ENCODE data around the gene ANXA4.

DNA sequence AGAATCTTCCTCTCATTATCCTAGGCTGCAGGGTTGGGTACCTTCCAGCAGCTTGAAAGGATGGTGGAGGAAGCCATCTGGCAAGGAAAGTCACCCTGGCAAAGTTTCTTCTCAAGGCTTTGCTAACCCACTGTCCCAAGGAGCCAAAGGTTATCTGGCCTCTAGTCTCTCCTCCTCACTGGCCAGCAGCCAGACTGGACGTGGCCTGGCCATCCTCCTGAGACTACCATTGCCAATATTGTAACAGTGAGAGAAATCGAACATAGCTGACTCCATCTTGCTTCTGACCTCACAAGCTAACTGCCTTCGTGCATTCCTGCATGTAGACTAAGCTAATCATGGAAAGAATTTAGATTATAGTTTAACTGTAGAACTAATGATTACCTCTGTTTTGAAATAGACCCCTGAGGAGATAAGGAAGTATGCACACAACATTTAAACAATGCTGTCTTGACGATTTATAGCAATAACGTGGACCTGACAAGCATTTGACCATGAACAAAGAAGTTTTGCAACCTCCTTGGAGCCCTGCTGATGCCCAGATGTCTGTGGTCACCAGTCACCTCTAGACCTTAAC, 7.8 kb upstream of the ANXA4 start:
- TF ChIP-seq, protein P1, sequence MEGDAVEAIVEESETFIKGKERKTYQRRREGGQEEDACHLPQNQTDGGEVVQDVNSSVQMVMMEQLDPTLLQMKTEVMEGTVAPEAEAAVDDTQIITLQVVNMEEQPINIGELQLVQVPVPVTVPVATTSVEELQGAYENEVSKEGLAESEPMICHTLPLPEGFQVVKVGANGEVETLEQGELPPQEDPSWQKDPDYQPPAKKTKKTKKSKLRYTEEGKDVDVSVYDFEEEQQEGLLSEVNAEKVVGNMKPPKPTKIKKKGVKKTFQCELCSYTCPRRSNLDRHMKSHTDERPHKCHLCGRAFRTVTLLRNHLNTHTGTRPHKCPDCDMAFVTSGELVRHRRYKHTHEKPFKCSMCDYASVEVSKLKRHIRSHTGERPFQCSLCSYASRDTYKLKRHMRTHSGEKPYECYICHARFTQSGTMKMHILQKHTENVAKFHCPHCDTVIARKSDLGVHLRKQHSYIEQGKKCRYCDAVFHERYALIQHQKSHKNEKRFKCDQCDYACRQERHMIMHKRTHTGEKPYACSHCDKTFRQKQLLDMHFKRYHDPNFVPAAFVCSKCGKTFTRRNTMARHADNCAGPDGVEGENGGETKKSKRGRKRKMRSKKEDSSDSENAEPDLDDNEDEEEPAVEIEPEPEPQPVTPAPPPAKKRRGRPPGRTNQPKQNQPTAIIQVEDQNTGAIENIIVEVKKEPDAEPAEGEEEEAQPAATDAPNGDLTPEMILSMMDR (conservative IDR thresholded peaks at IDR 0.05; ENCODE audit: low read depth in 2 of 2), result no peak
- TF ChIP-seq REST (IDR thresholded peaks at IDR 0.05; ENCODE audit: unreplicated experiment) (no peak), EZH2 (IDR thresholded peaks at IDR 0.05; ENCODE audit: low read depth, unreplicated experiment) (no peak), POLR2AphosphoS5 (IDR thresholded peaks at IDR 0.05; ENCODE audit: low read depth) (no peak), JUNB (IDR thresholded peaks at IDR 0.05; ENCODE audit: unreplicated experiment) (no peak), EZH2phosphoT487 (IDR thresholded peaks at IDR 0.05; ENCODE audit: unreplicated experiment) (no peak), ETS1 (IDR thresholded peaks at IDR 0.05) (no peak), CREB1 (CRISPR knock-in tag; IDR thresholded peaks at IDR 0.05; ENCODE audit: low read depth) (no peak), ZNF331 (CRISPR knock-in tag; IDR thresholded peaks at IDR 0.05; ENCODE audit: low read depth) (no peak), ZNF114 (CRISPR knock-in tag; IDR thresholded peaks at IDR 0.05) (no peak), STAT1 (IDR thresholded peaks at IDR 0.05; ENCODE audit: unreplicated experiment) (no peak)
- TF ChIP-seq, protein P2, sequence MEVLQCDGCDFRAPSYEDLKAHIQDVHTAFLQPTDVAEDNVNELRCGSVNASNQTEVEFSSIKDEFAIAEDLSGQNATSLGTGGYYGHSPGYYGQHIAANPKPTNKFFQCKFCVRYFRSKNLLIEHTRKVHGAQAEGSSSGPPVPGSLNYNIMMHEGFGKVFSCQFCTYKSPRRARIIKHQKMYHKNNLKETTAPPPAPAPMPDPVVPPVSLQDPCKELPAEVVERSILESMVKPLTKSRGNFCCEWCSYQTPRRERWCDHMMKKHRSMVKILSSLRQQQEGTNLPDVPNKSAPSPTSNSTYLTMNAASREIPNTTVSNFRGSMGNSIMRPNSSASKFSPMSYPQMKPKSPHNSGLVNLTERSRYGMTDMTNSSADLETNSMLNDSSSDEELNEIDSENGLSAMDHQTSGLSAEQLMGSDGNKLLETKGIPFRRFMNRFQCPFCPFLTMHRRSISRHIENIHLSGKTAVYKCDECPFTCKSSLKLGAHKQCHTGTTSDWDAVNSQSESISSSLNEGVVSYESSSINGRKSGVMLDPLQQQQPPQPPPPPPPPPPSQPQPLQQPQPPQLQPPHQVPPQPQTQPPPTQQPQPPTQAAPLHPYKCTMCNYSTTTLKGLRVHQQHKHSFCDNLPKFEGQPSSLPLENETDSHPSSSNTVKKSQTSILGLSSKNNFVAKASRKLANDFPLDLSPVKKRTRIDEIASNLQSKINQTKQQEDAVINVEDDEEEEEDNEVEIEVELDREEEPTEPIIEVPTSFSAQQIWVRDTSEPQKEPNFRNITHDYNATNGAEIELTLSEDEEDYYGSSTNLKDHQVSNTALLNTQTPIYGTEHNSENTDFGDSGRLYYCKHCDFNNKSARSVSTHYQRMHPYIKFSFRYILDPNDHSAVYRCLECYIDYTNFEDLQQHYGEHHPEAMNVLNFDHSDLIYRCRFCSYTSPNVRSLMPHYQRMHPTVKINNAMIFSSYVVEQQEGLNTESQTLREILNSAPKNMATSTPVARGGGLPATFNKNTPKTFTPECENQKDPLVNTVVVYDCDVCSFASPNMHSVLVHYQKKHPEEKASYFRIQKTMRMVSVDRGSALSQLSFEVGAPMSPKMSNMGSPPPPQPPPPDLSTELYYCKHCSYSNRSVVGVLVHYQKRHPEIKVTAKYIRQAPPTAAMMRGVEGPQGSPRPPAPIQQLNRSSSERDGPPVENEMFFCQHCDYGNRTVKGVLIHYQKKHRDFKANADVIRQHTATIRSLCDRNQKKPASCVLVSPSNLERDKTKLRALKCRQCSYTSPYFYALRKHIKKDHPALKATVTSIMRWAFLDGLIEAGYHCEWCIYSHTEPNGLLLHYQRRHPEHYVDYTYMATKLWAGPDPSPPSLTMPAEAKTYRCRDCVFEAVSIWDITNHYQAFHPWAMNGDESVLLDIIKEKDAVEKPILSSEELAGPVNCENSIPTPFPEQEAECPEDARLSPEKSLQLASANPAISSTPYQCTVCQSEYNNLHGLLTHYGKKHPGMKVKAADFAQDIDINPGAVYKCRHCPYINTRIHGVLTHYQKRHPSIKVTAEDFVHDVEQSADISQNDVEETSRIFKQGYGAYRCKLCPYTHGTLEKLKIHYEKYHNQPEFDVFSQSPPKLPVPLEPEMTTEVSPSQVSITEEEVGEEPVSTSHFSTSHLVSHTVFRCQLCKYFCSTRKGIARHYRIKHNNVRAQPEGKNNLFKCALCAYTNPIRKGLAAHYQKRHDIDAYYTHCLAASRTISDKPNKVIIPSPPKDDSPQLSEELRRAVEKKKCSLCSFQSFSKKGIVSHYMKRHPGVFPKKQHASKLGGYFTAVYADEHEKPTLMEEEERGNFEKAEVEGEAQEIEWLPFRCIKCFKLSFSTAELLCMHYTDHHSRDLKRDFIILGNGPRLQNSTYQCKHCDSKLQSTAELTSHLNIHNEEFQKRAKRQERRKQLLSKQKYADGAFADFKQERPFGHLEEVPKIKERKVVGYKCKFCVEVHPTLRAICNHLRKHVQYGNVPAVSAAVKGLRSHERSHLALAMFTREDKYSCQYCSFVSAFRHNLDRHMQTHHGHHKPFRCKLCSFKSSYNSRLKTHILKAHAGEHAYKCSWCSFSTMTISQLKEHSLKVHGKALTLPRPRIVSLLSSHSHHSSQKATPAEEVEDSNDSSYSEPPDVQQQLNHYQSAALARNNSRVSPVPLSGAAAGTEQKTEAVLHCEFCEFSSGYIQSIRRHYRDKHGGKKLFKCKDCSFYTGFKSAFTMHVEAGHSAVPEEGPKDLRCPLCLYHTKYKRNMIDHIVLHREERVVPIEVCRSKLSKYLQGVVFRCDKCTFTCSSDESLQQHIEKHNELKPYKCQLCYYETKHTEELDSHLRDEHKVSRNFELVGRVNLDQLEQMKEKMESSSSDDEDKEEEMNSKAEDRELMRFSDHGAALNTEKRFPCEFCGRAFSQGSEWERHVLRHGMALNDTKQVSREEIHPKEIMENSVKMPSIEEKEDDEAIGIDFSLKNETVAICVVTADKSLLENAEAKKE (CRISPR knock-in tag; IDR thresholded peaks at IDR 0.05), result no peak
